ENCODE data around the gene PAPSS1.
"Not testable (repeated sequence)": the region's sequence is repeated elsewhere in the genome, so short reads cannot be mapped to it uniquely, and the experiment has no call there.

Gene PAPSS1

DNA sequence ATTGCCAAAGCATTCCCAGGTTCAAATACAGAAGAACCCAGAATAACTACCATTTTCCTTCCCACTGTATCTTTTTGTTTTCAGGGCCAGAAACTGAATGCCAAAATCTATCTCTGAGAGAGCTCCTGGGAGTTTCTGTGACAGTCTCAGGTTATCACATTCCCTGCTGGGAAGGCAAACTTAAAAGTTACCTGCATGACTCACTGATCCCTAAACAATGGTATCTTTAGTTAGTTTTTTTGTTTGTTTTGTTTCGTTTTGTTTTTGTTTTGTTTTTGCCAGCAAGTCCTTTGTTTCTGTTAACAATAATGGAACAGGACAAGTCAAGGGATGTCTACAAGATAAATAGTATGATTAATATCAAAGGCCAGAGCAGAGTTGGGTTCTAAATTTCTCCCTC lies 34.3 kb downstream of the PAPSS1 start:
- DNase-seq: no peak

DNA sequence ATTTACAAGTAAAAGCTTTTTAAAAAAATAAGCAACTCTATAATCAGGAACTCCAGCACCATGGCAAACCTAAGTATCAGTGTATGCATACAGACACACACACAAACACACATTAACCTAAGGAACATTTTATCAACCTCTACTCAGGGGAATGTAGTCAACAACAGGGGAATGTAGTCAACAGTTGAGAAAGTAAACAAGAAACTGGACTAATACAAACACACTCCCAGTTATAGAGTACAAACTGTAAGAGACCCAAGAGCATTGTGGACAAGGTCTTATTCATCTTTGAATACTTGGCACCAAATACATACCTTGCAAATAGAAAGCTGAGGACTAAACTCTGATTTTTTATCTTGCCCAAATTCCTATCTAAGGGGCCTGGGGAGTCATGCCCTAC lies 36.2 kb downstream of the PAPSS1 start:
- no peak for DNase-seq

DNA sequence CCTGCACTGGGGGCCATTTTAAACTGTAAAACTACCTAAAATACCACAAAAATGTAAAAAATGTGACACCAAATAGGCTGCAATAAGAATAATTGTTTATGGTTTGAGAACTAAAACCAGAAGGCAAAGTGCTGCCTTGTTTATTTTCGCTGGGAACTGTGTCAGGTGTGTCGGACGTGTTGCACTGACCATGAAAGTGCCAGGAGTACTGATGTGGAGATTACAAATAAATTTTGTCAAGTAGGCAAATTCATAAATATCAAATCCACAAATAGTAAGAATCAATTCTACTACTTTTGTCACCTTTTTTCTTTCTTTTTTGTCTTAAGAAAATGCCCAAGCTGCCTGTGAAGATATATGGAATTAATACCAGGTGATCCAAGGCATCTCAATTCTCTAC lies 37.7 kb downstream of the PAPSS1 start:
- DNase-seq: no peak

DNA sequence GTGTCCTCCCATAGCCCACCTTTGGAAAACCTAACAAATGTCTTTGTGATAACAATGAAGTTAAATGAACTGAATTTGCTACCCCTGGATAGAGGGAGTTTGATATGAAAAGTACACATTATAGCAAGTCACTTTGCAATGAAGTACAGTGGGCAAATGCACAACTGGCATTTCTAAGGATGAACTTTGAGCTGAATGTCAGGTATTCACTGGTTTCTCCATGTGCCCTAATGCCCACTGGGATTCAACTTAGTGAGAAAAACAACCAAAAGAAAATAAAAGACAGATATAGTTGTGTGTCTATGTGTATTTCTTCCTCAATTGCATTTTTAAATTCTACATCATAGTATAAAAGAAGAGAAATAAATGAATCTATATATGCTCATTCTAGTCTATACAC lies 51.0 kb downstream of the PAPSS1 start:
- DNase-seq: no peak

DNA sequence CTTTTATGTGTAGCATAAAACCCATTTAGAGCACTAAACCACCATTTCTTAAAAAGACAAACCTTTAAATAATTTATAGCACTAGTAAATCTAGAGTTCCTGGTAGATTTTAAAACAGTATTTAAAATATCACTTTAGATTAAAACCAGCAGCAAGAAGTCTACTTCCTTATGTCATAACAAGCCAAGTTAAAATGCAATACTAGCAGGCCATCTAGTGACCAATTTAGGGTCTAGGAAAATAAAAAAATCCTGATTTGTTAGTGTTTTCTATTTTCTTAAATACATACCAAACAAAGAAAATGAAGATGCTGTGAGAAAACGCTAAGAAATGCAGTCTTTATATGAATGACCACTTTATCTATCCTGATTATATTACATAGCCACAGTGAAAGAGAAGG lies 53.9 kb downstream of the PAPSS1 start:
- DNase-seq: no peak

DNA sequence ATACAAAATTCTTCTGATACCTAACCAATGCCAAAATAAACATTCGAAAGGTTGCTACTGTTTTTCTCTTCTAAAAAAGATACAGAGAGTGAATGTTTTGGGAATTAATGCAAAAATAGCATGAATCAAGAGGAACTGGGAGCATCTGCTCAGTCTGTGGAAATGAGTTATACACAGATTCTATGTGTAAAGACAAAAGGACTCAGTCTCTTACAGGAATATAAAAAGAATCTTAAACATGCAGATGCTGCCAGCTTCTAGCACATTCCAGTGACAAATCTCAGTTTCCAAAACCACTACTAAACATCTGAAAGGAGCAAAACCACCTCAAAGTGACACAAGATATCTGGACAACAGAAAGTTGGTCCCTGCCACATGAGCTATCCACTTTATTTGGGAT lies 55.0 kb downstream of the PAPSS1 start:
- no peak for DNase-seq

DNA sequence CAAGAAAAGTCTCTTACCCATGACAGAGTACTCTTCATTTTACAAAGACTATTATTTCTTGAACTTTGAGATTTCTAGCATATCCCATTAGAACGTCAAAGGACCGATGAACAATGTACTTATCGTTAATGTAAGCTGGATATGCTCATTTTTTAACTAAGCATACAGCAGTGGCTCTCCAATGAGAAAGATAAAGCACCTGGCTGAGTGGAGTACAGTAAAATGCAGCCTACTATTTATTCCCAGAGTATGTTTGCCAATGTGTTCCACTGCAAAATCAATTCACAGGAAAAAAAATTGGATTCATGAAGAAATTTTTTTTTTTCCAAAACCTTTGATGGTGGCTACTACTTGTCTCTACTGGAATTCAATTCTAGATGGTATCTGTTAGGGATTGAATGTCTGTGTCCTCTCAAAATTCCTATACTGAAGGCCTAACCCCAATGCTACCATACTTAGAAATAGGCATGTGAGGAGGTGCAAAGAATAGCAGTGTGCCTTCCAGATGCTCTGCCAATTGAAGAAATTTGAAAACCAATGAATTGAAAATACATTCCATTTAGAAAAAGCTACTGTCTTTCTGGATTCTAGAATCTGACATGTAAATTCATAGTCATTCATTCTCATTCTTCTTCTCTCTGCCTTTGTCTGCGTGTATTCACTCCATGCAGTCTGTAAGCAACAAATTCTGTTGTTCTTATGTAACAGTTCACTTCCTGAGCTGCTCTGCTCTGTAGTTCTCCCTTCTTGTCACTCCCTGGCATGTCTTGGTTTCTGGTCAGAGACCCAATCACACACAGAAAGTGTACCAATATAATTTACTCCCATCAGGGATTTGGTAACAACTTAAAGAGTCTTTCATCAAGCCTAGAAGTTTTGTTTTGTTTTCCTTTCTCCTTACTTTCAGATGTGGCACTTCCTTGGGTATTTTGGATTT lies 61.4 kb downstream of the PAPSS1 start:
- DNase-seq: no peak

DNA sequence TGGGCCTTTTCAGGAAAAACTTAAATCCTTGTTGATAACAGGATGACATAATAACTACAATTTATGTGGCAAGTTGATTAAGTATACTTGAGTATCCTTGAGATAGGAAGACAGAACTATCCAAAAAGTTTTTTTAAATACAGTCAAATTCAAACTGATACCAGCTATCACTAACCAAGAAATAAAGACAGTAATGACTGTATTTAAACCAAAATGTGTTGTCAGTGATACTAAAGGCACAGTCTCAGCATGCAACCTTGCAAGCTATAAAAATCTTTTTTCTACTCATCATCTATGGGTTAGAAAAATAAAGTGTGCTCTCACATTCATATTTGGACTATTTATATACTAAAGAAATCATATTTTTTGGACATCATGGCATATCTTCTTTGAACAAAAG lies 64.7 kb downstream of the PAPSS1 start:
- DNase-seq: no peak

DNA sequence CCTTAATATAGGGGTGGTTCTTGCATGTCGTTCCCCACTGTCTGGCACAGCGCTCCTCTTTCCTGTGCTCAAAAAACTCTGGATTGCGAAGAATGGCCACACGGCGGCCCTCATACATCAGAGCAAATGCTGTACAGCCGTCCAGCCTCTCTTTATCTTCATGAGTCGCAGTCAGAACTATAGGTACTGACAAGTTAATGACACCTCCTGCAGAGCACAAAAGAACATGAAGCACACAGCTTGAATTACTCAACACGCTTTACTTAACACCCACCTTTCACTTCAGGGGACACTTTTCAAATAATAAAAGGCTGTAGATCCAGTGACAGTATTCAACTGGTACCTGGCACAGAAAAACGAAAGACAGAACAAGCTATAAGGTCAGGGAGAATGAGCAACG lies 65.3 kb downstream of the PAPSS1 start:
- no peak for DNase-seq

DNA sequence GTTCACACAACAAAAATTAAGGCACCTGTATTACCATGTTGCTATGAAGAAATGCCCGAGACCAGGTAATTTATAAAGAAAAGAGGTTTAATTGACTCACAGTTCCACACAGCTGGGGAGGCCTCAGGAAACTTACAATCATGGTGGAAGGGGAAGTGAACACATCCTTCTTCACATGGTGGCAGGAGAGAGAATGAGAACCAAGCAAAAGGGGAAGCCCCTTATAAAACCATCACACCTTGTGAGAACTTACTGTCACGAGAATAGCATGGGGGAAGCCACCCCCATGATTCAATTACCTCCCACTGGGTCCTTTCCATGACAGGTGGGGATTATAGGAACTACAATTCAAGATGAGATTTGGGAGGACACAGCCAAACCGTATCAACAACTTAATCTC lies 68.6 kb downstream of the PAPSS1 start:
- not testable (repeated sequence) for DNase-seq

DNA sequence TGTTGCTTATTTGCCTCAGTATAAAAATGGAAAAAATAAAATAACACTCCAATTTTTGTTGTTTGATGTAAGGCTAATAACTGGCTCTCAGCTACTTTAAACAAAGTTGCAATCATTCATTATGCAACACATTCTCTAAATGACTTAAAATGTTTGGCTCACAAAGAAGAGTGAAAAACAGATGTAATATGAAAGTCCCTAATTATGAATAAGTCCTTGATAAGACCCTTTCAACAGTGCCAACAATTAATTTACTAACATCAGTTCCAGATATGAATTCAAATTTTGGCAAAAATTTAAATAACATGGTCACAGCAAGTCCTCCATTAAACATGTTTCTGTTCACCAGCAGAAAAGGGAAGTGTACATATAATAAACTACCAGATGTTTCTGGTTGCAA lies 69.8 kb downstream of the PAPSS1 start:
- no peak for DNase-seq

DNA sequence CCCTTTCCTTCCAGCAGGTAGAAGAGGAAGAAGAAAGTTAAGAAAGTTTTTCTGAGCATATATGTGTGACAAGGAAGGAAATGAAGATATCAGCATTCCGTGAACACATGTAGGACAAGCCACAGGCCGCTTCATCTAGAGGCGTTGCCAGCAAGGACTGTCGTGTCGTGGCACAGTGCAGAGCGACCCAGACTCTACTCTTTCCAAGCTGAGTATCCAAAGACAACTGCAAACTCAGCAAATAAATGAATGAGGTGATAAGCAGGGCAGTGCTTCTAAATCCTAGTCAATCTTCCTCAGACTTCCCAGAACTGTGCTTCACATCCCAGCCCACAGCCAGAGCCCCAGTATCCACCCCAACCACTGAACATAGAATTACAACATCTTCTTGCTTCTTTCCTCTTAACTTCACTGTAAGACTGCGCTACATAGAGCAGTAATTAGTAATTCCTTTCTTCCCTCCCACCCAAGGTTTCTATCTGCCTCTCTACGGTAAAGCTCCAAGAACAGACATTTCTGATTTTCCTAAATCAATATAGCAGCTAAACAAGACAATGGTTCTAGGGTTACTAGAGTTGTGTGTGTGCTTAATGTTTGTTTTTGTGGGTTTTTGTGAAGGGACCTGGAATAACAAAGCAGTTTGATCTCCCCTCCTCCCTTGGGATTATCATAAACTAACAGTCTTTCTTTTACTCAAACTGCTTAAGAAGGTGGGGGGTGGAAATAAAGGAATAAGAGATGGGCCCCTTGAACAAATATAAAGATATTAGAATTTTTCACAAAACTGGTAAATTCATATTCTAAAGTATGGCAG lies 71.6 kb downstream of the PAPSS1 start:
- DNase-seq: no peak

DNA sequence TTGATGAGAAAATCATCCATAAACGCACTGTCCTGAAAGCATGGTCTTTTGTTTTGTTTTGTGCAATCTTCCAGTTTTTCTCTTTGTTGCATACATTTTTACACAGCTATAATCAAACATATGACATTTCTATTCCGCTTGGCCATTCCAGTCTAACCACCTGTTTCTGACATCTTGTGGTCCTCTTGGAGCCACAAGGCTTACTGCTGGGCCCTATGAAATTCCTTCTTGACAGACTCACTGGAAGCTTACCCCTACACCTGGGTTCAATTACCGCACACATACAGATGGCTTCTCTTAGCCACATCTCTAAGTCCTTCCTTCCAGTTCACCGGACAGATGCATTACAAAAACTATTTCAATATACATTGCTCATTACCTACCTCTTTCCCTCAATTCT lies 72.4 kb downstream of the PAPSS1 start:
- no peak for DNase-seq

DNA sequence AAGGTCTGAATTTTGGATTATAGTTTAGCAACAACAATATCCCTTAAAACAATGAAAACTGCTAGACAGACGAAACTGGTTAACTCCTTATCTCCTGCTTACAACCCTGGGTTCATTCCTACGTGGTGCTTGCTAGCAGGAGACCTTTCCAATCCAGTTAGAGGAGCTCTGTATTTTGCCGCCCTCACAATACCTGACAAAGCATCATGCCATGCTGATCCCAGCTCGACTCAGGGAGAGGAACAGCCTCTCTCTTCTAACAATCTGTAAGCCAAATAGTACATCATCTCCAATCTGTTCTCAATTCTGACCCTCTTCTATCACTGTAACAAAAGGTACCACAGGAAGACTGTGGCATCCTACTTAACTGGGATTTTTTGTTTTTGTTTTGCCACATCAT lies 74.4 kb downstream of the PAPSS1 start:
- DNase-seq: no peak

DNA sequence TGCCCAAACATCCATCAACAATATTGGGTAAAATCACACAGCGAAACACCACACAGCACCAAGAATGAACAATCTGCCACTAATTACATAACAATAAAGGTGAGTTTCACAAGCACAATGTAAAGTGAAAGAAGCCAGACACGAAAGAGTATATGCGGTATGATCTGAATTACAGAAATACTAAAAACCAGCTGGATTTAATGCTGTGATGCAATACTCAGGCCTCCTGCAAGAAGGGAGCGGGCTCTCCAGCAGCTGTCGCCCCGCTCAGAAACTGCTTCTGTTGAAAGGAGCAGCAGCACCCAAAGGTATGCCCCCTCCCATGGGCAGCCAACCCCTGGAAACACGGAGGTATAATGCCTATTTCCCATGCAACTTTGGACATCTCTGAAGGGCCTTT lies 77.0 kb downstream of the PAPSS1 start:
- DNase-seq: no peak

DNA sequence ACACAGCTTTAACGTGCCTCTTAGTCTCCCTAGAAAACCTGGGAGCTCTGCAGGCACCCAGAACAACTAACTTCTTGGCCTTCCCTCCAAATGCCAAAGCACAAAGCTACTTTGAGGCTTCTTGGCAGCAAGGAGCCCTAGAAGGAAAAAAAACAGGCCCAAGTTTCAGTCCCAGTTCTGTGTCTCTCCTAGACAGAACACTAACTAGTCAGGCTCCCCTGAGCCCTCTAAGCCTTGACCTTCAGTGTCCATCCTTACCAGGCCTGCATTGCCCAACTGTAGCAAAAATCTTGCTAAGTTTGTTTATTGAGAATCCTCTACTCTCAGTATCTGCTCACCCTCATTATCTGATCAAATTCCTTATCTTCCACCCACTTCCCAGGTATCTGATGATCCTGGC lies 79.2 kb downstream of the PAPSS1 start:
- DNase-seq: no peak

DNA sequence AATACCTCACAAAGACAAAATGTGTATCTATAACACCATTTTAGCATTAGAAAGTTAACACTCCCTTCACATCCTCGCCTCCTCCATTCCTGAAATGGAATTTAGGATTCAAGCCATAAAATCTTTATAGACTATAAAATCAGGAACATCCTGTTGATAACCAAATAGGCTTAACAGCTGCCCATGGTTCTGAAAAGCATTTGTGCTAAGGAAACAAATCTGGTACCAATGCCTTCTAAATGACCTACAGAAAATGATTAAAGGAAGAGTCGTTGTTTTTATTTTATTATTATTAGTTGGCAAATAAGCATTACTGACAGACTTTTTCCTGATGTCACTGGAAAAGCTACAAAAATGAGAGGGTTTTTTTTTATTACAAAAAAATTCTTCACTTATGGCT lies 79.8 kb downstream of the PAPSS1 start:
- no peak for DNase-seq

DNA sequence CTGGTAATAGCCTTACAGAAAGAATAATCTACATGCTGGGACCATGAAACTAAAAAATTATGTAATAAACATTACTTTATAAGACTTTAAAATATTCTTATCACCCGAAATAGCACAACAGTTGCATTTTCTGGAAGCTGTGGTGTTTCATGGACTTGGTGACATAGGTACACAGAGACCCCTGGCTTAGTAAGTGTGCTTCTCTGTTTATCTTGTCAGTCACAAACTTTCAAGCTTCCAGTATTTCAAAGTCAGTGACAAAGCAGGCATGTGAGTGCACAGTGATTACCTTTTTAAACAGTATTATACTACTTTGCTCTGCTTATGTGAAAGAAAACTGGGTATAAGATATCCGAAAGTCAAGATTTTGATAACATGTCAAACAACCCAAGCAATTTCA lies 84.3 kb downstream of the PAPSS1 start:
- no peak for DNase-seq

DNA sequence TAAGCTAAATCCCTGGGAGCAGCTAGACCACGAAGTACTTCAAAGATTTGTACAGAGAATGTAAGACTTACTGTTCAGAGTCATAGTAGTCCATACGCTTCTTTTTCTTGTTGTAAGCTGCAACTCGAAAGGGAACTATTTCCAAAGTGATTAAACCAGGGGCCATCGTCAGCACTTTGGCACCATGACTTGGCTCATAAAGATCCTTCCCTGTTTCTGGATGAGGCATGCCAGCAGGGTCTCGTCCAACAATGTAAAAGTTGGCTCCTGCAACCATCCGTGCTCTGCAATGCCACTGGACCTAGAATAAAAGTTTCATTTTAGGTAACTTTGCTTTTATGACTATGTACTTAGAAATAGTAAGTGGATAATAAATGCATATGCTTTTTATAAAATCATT lies 88.5 kb downstream of the PAPSS1 start:
- DNase-seq: no peak

DNA sequence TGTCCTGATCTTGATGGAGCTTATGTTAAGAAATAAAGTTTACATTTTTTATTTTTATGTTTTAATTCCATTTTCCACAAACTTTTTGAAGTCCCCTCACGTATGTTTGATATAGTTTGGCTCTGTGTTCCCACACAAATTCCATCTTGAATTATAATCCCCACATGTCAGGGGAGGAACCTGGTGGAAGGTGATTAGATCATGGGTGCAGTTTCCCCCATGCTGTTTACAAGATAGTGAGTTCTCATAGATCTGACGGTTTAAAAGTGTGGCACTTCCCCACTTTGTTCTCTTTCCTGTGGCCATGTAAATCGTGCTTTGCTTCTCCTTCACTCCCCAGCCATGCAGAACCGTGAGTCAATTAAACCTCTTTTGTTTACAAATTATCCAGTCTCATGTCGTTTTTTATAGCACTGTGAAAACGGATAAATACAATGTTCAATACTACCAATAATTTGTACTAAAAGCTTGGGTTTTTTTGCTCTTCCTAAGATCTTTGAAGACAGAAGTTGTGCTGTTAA lies 89.8 kb downstream of the PAPSS1 start:
- DNase-seq: no peak

DNA sequence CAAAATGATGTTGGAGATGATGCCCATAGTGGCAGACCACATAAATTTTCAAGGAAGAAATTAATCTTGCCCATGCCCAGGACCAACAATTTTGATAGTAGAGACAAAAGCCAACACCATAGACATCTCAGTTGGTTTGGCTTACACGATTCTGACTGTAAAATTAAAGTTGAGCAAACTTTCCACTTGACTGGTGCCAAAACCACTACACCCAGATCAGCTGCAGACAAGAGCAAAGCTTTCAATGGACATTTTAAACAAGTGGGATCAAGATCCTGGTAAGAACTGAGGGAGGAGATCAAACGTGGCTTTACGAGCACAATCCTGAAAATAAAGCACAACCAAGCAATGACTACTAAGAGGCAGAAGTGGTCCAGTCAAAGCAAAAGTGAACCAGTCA lies 90.7 kb downstream of the PAPSS1 start:
- DNase-seq: no peak

DNA sequence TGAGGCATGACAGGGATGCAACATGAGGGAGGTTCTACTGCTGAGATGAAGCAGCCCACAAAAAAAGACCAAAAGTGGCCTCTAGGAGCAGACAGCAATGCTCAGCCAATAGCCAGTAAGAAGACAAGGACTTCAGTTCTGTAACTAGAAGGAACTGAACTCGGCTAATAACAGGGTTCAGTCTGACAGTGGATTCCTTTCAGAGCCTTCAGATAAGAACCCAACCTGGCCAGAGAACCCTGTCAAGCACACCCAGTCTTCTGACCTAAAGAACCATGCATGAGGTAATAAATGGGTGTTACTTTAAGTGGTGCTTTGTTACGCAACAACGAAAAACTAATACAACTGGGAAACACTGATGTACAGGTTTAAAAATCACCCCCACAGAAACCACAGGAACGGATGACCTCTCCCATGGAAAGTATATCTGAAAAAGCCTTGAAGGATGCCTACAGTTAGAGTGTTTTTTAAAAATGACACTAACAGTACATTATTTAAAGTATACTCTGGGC lies 94.6 kb downstream of the PAPSS1 start:
- no peak for DNase-seq

DNA sequence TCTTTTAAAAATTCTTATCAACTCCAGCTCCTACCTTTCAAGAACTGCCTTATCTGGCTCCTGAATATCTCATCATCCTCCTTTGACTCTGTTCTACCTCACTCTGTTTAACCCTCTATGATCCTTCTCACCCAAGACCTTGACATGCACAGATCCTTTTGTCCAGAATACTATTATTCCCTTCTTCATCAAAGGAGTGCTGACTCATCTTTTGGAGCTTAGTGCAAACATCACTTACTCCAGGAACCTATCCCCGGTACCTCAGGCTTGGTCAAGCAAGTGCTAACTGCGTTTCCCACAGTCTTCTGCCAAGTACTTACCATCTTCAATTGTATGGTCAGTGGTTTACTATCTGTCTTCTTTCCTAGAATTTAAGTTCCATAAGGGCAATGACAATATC lies 96.0 kb downstream of the PAPSS1 start:
- DNase-seq: no peak

DNA sequence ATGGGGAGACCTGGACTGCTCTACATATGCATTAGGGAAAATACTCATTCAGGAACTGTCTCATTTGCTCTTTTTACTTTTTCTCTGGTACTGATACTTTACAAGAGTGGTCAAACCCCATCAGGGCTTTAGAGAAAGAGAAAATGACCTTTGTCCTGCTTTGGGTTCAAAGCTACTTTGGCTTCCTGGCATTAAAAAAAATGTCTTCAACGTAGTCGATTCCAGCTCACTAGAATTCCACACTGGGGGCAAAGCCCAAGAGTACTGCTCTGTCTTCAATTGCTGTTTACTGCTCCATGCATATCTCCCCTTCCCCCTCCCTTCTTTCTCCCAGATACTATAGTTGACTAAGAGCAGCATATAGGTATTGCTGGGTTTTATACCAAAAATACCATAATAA lies 98.0 kb downstream of the PAPSS1 start:
- DNase-seq: no peak
